SHP77 treated with DMSO at 0.1 percent for 48 hours (cell line): ENCODE measurements around the gene TLCD1.

Experiments
- DNase-seq: peaks from one replicate; lab custom pipeline; 2025; lab: John Stamatoyannopoulos, UW

Gene TLCD1

DNA sequence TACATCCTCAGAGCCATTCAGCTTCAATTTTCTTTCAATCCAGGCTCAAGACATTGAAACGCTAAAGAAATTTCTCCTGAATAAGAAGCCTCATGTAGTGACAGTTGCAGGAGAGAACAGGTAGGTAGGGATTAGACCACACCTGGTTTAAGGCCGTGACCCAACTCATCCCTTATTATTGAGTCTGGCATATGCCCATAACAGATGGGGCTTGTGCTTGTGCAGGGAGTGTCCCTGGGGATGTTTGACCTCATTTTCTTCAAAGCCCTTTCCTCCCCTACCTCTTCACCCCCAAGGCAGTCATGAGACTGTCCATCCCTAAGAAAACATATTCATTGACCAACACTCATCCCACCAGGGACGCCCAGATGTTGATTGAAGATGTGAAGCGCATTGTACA is 39.7 kb downstream of the TLCD1 start:
- no peak for DNase-seq

- DNase-seq: no peak
Measured at GRCh38 chr17:28685366-28685765, 40.7 kb downstream of the TLCD1 start.

DNA sequence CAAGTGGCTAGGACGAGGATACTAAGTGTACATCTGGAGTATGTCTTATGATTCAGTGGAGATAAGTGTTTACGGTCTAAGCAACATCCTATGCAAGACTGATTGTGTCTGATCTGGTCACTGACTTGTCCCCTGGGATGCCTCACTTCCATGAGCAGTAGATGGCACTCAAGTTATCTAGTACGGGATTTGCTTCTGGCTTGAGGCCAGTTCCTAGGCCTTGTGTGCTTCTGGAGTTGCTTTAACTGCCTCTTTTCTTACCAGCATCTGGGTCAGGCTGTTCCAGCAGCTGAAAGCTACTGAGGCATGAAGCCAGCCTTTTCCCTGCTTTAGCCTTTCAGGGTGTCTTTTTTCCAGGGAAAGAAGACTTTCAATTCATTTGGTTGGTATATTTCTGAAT is 41.1 kb downstream of the TLCD1 start:
- DNase-seq: no peak

DNA sequence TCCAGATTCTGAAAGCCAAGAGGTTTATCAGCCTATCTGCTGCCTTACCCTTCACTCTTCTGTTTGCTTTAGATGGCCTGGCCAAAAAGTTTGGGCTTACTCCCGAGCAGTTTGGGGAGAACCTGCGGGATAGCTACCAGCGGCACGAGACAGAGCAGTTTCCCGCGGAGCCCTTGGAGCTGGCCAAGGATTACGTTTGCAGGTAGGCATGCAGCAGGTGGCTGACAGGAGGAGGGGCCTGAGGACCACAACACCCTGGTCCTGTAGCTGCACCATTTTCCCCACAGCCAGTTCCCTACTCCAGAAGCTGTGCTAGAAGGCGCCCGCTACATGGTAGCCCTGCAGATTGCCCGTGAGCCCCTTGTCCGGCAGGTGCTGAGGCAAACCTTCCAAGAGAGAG is 43.4 kb downstream of the TLCD1 start:
- no peak for DNase-seq

- DNase-seq: no peak
Measured at GRCh38 chr17:28675980-28676379, 50.1 kb downstream of the TLCD1 start.

DNA sequence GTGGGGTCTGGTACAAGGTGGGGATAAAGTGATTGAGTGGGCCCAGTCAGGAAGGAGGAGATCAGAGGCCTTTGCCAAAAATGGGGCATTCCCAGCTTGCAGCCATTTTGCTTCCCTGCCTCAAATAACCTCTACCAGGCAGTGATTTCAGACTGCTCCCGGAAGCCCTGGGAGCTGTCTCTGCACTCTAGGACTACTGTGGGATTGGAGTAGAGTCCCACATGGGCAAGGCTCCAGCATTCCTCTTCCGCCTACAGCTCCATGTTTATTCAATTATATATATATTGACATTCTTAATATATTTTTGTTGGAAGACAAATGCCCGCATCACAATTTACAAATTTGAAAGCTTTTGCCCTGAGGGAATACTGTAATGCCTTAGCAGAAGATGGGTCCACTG is 50.5 kb downstream of the TLCD1 start:
- no peak for DNase-seq
